ENCODE measurements around the gene FCRL1. TPM values are rescaled to one million over a fixed set of nuclear protein-coding genes. Genes with fewer than 3 reads are reported as not detected.

Gene FCRL1
- total and polyA plus RNA-seq, 10 of the 15 experiments (the other 5 are each of a cell fraction or from before 2014, with no cell fraction given) = 0.23 to 2.4 (median 0.87) TPM; not detected in 2

DNA sequence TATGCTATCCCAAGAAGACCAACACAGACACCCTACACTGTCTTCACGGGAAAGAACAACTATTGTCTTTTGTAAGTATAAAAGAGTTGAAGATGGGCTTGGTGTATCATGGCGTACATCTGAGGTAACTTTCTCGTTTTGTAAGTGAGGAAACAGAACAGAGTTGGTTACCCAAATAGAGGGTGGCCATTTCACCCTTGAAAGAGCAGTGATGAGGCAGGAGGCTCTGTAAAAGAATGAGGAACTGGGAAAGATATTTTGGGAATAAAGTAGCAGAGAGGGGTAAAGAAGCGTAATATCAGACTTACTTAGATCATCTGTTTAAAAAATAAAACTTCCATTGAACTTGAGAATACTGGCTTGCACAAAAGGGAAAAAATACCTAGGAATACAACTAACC is 61.9 kb downstream of the FCRL1 start (continued):
- TF ChIP-seq, protein P1, sequence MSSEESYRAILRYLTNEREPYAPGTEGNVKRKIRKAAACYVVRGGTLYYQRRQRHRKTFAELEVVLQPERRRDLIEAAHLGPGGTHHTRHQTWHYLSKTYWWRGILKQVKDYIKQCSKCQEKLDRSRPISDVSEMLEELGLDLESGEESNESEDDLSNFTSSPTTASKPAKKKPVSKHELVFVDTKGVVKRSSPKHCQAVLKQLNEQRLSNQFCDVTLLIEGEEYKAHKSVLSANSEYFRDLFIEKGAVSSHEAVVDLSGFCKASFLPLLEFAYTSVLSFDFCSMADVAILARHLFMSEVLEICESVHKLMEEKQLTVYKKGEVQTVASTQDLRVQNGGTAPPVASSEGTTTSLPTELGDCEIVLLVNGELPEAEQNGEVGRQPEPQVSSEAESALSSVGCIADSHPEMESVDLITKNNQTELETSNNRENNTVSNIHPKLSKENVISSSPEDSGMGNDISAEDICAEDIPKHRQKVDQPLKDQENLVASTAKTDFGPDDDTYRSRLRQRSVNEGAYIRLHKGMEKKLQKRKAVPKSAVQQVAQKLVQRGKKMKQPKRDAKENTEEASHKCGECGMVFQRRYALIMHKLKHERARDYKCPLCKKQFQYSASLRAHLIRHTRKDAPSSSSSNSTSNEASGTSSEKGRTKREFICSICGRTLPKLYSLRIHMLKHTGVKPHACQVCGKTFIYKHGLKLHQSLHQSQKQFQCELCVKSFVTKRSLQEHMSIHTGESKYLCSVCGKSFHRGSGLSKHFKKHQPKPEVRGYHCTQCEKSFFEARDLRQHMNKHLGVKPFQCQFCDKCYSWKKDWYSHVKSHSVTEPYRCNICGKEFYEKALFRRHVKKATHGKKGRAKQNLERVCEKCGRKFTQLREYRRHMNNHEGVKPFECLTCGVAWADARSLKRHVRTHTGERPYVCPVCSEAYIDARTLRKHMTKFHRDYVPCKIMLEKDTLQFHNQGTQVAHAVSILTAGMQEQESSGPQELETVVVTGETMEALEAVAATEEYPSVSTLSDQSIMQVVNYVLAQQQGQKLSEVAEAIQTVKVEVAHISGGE (CRISPR knock-in tag; IDR thresholded peaks at IDR 0.05) = no peak
- TF ChIP-seq CHD1 (IDR thresholded peaks at IDR 0.05; ENCODE audit: low read depth, low read length) = no peak
- TF ChIP-seq, protein P2, sequence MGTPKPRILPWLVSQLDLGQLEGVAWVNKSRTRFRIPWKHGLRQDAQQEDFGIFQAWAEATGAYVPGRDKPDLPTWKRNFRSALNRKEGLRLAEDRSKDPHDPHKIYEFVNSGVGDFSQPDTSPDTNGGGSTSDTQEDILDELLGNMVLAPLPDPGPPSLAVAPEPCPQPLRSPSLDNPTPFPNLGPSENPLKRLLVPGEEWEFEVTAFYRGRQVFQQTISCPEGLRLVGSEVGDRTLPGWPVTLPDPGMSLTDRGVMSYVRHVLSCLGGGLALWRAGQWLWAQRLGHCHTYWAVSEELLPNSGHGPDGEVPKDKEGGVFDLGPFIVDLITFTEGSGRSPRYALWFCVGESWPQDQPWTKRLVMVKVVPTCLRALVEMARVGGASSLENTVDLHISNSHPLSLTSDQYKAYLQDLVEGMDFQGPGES (IDR thresholded peaks at IDR 0.05) = no peak
- TF ChIP-seq RAD51 (IDR thresholded peaks at IDR 0.05) = no peak
- no peak for TF ChIP-seq ATF7 (IDR thresholded peaks at IDR 0.05; ENCODE audit: low read depth)

DNA sequence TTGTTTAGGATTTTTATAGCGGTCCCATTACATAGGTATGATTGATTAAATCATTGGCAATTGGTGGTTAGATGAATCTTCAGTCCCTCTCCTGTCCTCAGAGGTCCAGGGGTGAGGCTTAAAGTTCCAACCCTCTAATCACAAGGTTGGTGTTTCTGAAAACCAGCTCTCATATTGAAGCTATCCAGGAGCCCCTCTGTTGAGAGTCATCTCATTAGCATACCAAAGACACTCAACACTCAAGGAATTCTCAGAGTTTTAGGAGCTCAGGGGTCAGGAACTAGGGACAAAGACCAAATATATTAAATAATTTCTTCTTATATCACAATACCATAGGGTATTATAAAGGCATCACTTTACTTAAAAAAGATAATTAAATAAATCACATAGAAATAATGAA is 66.3 kb downstream of the FCRL1 start:
- Histone ChIP-seq H3K79me2 (ENCODE audit: control insufficient read depth, insufficient read depth, low read length) (no peaks in the 10 kb centered on the region), H3K9me3 (replicated peaks; ENCODE audit: control insufficient read depth, insufficient read depth, low read length) (no peaks in the 10 kb centered on the region; the same call in 2 of the 3 replicates), H3K27ac (ENCODE audit: control insufficient read depth, insufficient read depth) (no peak overlapping the region), H3K36me3 (ENCODE audit: control insufficient read depth in 2 of 2, insufficient read depth in 2 of 2, low read length in 1 of 2) (no peaks in the 10 kb centered on the region), H3K4me2 (ENCODE audit: control insufficient read depth, insufficient read depth) (no peak overlapping the region), H3K27me3 (replicated peaks in 1 of 2; ENCODE audit: control insufficient read depth in 2 of 2, insufficient read depth in 2 of 2, low read length in 1 of 2) (peaks cover 0 to 5% of the 10 kb centered on the region in 2 experiments; a peak in 2 of 4 replicates), H4K20me1 (ENCODE audit: control insufficient read depth, insufficient read depth) (no peaks in the 10 kb centered on the region), H3K4me1 (ENCODE audit: control insufficient read depth, insufficient read depth, low read length) (no peaks in the 10 kb centered on the region), H2AFZ (ENCODE audit: control insufficient read depth, low read depth, low read length) (no peak overlapping the region), H3K4me3 (no peak overlapping the region), H3K9ac (ENCODE audit: control insufficient read depth, insufficient read depth, low read length) (no peak overlapping the region)
- POLR2A ChIA-PET = no interaction called here
- RAD21 ChIA-PET (ENCODE audit: unreplicated experiment) = no interaction called here
- CTCF ChIA-PET = no interaction called here
- TF ChIP-seq EGR1 (IDR thresholded peaks at IDR 0.05; ENCODE audit: borderline replicate concordance in 1 of 2, low read depth in 2 of 2, low read length in 2 of 2) = no peak
- TF ChIP-seq NFIC (IDR thresholded peaks at IDR 0.05; ENCODE audit: low read depth, low read length) = no peak
- TF ChIP-seq MYB (IDR thresholded peaks at IDR 0.05; ENCODE audit: borderline replicate concordance, low read depth, low read length) = no peak
- no peak for TF ChIP-seq RCOR1 (conservative IDR thresholded peaks at IDR 0.05; ENCODE audit: low read depth, low read length)
- TF ChIP-seq SIN3A (IDR thresholded peaks at IDR 0.05; ENCODE audit: low read depth, low read length) = no peak
- no peak for TF ChIP-seq DPF2 (IDR thresholded peaks at IDR 0.05)
- TF ChIP-seq, protein P3, sequence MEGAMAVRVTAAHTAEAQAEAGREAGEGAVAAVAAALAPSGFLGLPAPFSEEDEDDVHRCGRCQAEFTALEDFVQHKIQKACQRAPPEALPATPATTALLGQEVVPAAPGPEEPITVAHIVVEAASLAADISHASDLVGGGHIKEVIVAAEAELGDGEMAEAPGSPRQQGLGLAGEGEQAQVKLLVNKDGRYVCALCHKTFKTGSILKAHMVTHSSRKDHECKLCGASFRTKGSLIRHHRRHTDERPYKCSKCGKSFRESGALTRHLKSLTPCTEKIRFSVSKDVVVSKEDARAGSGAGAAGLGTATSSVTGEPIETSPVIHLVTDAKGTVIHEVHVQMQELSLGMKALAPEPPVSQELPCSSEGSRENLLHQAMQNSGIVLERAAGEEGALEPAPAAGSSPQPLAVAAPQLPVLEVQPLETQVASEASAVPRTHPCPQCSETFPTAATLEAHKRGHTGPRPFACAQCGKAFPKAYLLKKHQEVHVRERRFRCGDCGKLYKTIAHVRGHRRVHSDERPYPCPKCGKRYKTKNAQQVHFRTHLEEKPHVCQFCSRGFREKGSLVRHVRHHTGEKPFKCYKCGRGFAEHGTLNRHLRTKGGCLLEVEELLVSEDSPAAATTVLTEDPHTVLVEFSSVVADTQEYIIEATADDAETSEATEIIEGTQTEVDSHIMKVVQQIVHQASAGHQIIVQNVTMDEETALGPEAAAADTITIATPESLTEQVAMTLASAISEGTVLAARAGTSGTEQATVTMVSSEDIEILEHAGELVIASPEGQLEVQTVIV (IDR thresholded peaks at IDR 0.05; ENCODE audit: borderline replicate concordance, partially characterized antibody) = no peak
- no peak for TF ChIP-seq FOS (IDR thresholded peaks at IDR 0.05; ENCODE audit: borderline replicate concordance, extremely low read depth, insufficient read length)
- no peak for FAIRE-seq
- WGBS (ENCODE audit: insufficient coverage, insufficient replicate concordance, low lambda C conversion rate, missing lambda C conversion rate) = 22% methylated on average over 1 of the region's 1 CpG
- no TSS peak for BruUV-seq (replicated peaks)
- in situ Hi-C loops (cut with MboI) (no loop called here), intact Hi-C loops (cut with micrococcal nuclease; ENCODE audit: unreplicated experiment) (no loop called here)
- SMC1A ChIA-PET (ENCODE audit: uncharacterized antibody, unreplicated experiment) = interaction anchor here (0.6 to 1.2 kb wide), 3 partner anchors 27 to 173 kb away, joined by 3 read pairs; no protein-coding TSS in a partner anchor
- DNase-seq (ENCODE audit: low read depth, low spot score) = no peak
- ATAC-seq = no peak
